ENCODE results near the gene ACP5. TPM values are rescaled to one million over a fixed set of nuclear protein-coding genes. Genes with fewer than 3 reads are reported as not detected.
"Not testable (repeated sequence)": the region's sequence is repeated elsewhere in the genome, so short reads cannot be mapped to it uniquely, and the experiment has no call there.

The ACP5 gene
- total and polyA plus RNA-seq, 2 of the 4 experiments (the other 2 are of a cell fraction), result 0.54 to 1.2 TPM

GRCh38 chr19:11565649-11565980 is 11.8 kb downstream of the ACP5 start:
- in situ Hi-C loops (cut with MboI; ENCODE audit: low sequenced_read_pairs); H3K9me3 ChIP-seq (ENCODE audit: control insufficient read depth, insufficient read depth, low read length); H2BK5ac ChIP-seq (ENCODE audit: low read depth, low read length, poor library complexity, severe bottlenecking); H3K4me2 ChIP-seq (ENCODE audit: low read depth, low read length); H3K18ac ChIP-seq (ENCODE audit: low read depth, low read length); H3K4ac ChIP-seq (ENCODE audit: low read depth, low read length); H3K4me1 ChIP-seq (ENCODE audit: control insufficient read depth, insufficient read depth, low read length); H3K27me3 ChIP-seq (ENCODE audit: control insufficient read depth, insufficient read depth, low read length); H3K36me3 ChIP-seq (ENCODE audit: control insufficient read depth, insufficient read depth, low read length); H3K14ac ChIP-seq (replicated peaks; ENCODE audit: low read depth, low read length); H4K91ac ChIP-seq (ENCODE audit: insufficient read depth, low read depth, low read length); H3K23ac ChIP-seq (ENCODE audit: low read depth, low read length); H3K9ac ChIP-seq (ENCODE audit: low read depth, low read length); BruUV-seq (replicated peaks); H2BK15ac ChIP-seq (ENCODE audit: low read depth, low read length); H2BK20ac ChIP-seq (ENCODE audit: low read depth, low read length); H2AK5ac ChIP-seq (ENCODE audit: low read depth, low read length); H3K56ac ChIP-seq (ENCODE audit: extremely low read depth, insufficient read depth, low read length); POLR2A ChIA-PET (ENCODE audit: unreplicated experiment); H3K79me1 ChIP-seq (ENCODE audit: low read depth in 1 of 2, low read length in 2 of 2); H3K4me3 ChIP-seq (ENCODE audit: insufficient read depth, low read depth, low read length); intact Hi-C loops (cut with micrococcal nuclease); H3K27ac ChIP-seq (ENCODE audit: insufficient read depth, low read length); H4K8ac ChIP-seq (ENCODE audit: low read depth in 2 of 2, low read length in 2 of 2); ATAC-seq (ENCODE audit: low read depth); DNase-seq; H2AFZ ChIP-seq (replicated peaks; ENCODE audit: low read length, poor library complexity); dilution Hi-C loops (cut with HindIII; ENCODE audit: low sequenced_read_pairs, unreplicated experiment); H3K9me1 ChIP-seq (ENCODE audit: insufficient read depth, low read length); H2AK9ac ChIP-seq (replicated peaks; ENCODE audit: low read depth, low read length, poor library complexity); H4K5ac ChIP-seq (ENCODE audit: low read depth, low read length); H2BK120ac ChIP-seq (ENCODE audit: low read depth, low read length); H4K20me1 ChIP-seq (ENCODE audit: insufficient read depth, low read length): not testable (repeated sequence)
- CTCF ChIA-PET, result interaction anchor here (0.6 kb wide), 1 partner anchor 32 kb away, joined by 7 read pairs; no protein-coding TSS in a partner anchor
- no CpG with 5 or more reads among the region's 5 CpGs for WGBS, 2 experiments (ENCODE audit: extremely low coverage in 2 of 2, insufficient read length in 1 of 2)

GRCh38 chr19:11564082-11564807 is 13.2 kb downstream of the ACP5 start:
- H4K8ac ChIP-seq (ENCODE audit: low read depth in 2 of 2, low read length in 2 of 2); H4K5ac ChIP-seq (ENCODE audit: low read depth, low read length); H3K14ac ChIP-seq (replicated peaks; ENCODE audit: low read depth, low read length); H4K20me1 ChIP-seq (ENCODE audit: insufficient read depth, low read length); dilution Hi-C loops (cut with HindIII; ENCODE audit: low sequenced_read_pairs, unreplicated experiment); H3K18ac ChIP-seq (ENCODE audit: low read depth, low read length); ATAC-seq (ENCODE audit: low read depth); H3K9me3 ChIP-seq (ENCODE audit: control insufficient read depth, insufficient read depth, low read length); H3K9me1 ChIP-seq (ENCODE audit: insufficient read depth, low read length); H3K4ac ChIP-seq (ENCODE audit: low read depth, low read length); H2AFZ ChIP-seq (replicated peaks; ENCODE audit: low read length, poor library complexity); H3K56ac ChIP-seq (ENCODE audit: extremely low read depth, insufficient read depth, low read length); H3K27ac ChIP-seq (ENCODE audit: insufficient read depth, low read length); H2BK15ac ChIP-seq (ENCODE audit: low read depth, low read length); H2AK5ac ChIP-seq (ENCODE audit: low read depth, low read length); H2AK9ac ChIP-seq (replicated peaks; ENCODE audit: low read depth, low read length, poor library complexity); DNase-seq; H2BK20ac ChIP-seq (ENCODE audit: low read depth, low read length); H3K36me3 ChIP-seq (ENCODE audit: control insufficient read depth, insufficient read depth, low read length); H3K27me3 ChIP-seq (ENCODE audit: control insufficient read depth, insufficient read depth, low read length); intact Hi-C loops (cut with micrococcal nuclease); in situ Hi-C loops (cut with MboI; ENCODE audit: low sequenced_read_pairs); CTCF ChIA-PET; H3K23ac ChIP-seq (ENCODE audit: low read depth, low read length); H3K9ac ChIP-seq (ENCODE audit: low read depth, low read length); H2BK120ac ChIP-seq (ENCODE audit: low read depth, low read length); BruUV-seq (replicated peaks); H3K4me1 ChIP-seq (ENCODE audit: control insufficient read depth, insufficient read depth, low read length); H4K91ac ChIP-seq (ENCODE audit: insufficient read depth, low read depth, low read length); H3K4me2 ChIP-seq (ENCODE audit: low read depth, low read length); H3K4me3 ChIP-seq (ENCODE audit: insufficient read depth, low read depth, low read length); H2BK5ac ChIP-seq (ENCODE audit: low read depth, low read length, poor library complexity, severe bottlenecking): not testable (repeated sequence)
- WGBS, 2 experiments (ENCODE audit: extremely low coverage in 2 of 2, insufficient read length in 1 of 2), result no CpG with 5 or more reads among the region's 6 CpGs
- H3K79me1 ChIP-seq (ENCODE audit: low read depth in 1 of 2, low read length in 2 of 2), result peaks cover 0 to 12% of the 10 kb centered on the region in 2 experiments; a peak in 2 of 4 replicates
- POLR2A ChIA-PET (ENCODE audit: unreplicated experiment), result interaction anchor here (0.5 kb wide), 1 partner anchor 12 kb away, joined by 4 read pairs; no protein-coding TSS in a partner anchor

All from IMR-90 (cell line).